Endothelial cell of umbilical vein (primary cell): ENCODE data around the gene CEACAM16. TPM values are rescaled to one million over a fixed set of nuclear protein-coding genes. Genes with fewer than 3 reads are reported as not detected.
A peak's percentile ranks its signal among the peaks of the same experiment; 100 is the strongest.

Source experiments
- BruUV-seq: library from RNA; stranded (reverse); fragments of 400-500 nt; replicated peaks from 2 replicates; lab custom pipeline; 2021; lab: Mats Ljungman, UMichigan
- CTCF ChIA-PET: fragments of 300-600, 350-600 bp; sonication (Branson Sonifier 250); formaldehyde crosslinking; loops from one replicate; lab custom pipeline; 2021; ENCODE audit warnings: antibody characterized with exemption, inconsistent platforms; lab: Charles Lee
- POLR2A ChIA-PET: fragments of 300-600, 350-600 bp; sonication (Branson Sonifier 250); formaldehyde crosslinking; loops from one replicate; lab custom pipeline; 2021; ENCODE audit warnings: antibody characterized with exemption, inconsistent platforms; lab: Charles Lee
- DNase-seq: peaks from one replicate; pipeline ENCODE4 v3.0.0-alpha.2; 2011; ENCODE audit warnings: low read depth, low spot score
- FAIRE-seq: peaks from 2 replicates; lab custom pipeline; 2011; peaks lifted over from hg19 to GRCh38; lab: Jason Lieb, UNC
- H2AFZ ChIP-seq: 2 replicates; pipeline ENCODE4 v1.6.0; 2012; ENCODE audit warnings: low read depth, low read length, control low read depth, inconsistent platforms
- H3K27ac ChIP-seq: 2 replicates; pipeline ENCODE4 v1.5.1; 2011; ENCODE audit warnings: low read depth, mild to moderate bottlenecking, control low read depth, low read length, moderate library complexity; ENCODE audit not compliant: insufficient read depth
- H3K27me3 ChIP-seq, 2 experiments: 2 replicates each; pipeline versions ENCODE4 v1.6.0 to v1.6.1; 2011; ENCODE audit warnings: low read length in 2 of 2, mixed read lengths in 1 of 2; ENCODE audit not compliant: control insufficient read depth in 2 of 2, insufficient read depth in 2 of 2
- H3K36me3 ChIP-seq, 2 experiments: 2 replicates in 1 of 2; 3 replicates in 1 of 2; pipeline ENCODE4 v1.5.1; 2011; ENCODE audit warnings: low read length in 2 of 2, mild to moderate bottlenecking in 1 of 2, moderate library complexity in 1 of 2; ENCODE audit not compliant: control insufficient read depth in 2 of 2, insufficient read depth in 2 of 2; ENCODE audit errors: extremely low read depth in 1 of 2
- H3K4me1 ChIP-seq: 3 replicates; pipeline ENCODE4 v1.5.1; 2011; ENCODE audit warnings: mild to moderate bottlenecking, low read length; ENCODE audit not compliant: control insufficient read depth, insufficient read depth; ENCODE audit errors: extremely low read depth
- H3K4me2 ChIP-seq: 2 replicates; pipeline ENCODE4 v1.6.1; 2011; ENCODE audit warnings: low read length, control low read depth, mixed read lengths; ENCODE audit not compliant: insufficient read depth
- H3K4me3 ChIP-seq, 3 experiments: fragments of 200-600 bp in 1 of 3; sonication (generic), shearing (Covaris generic) in 1 of 3; replicated peaks in 1 of 3; 2 replicates each; pipeline ENCODE4 v1.5.1; 2011 to 2016; ENCODE audit warnings: control low read depth in 3 of 3, low read length in 3 of 3, mild to moderate bottlenecking in 2 of 3, inconsistent platforms in 1 of 3, low read depth in 1 of 3, moderate library complexity in 1 of 3; ENCODE audit not compliant: insufficient read depth in 1 of 3
- H3K79me2 ChIP-seq: 2 replicates; pipeline ENCODE4 v1.6.0; 2012; ENCODE audit warnings: low read length, inconsistent platforms; ENCODE audit not compliant: control insufficient read depth, insufficient read depth
- H3K9ac ChIP-seq: replicated peaks from 2 replicates; pipeline ENCODE3; 2011; ENCODE audit warnings: low read length, control low read depth; ENCODE audit not compliant: insufficient read depth; ENCODE audit errors: extremely low read depth
- H3K9me1 ChIP-seq: replicated peaks from 3 replicates; pipeline ENCODE4 v1.6.0; 2011; ENCODE audit warnings: mild to moderate bottlenecking, low read length; ENCODE audit not compliant: control insufficient read depth, insufficient read depth; ENCODE audit errors: extremely low read depth
- H3K9me3 ChIP-seq: replicated peaks from 2 replicates; pipeline ENCODE4 v1.5.1; 2012; ENCODE audit warnings: low read length, inconsistent platforms; ENCODE audit not compliant: control insufficient read depth, insufficient read depth
- H4K20me1 ChIP-seq: replicated peaks from 2 replicates; pipeline ENCODE3; 2011; ENCODE audit warnings: mild to moderate bottlenecking, low read length; ENCODE audit not compliant: control insufficient read depth, insufficient read depth; ENCODE audit errors: extremely low read depth
- EZH2 ChIP-seq: IDR thresholded peaks from 2 replicates; pipeline ENCODE4 v1.6.1; 2012; ENCODE audit warnings: borderline replicate concordance, low read depth, mild to moderate bottlenecking, moderate library complexity, low read length, inconsistent platforms; ENCODE audit not compliant: severe bottlenecking
- FOS ChIP-seq: IDR thresholded peaks from 2 replicates; pipeline ENCODE4 v1.6.1; 2011; ENCODE audit warnings: mild to moderate bottlenecking, low read length, moderate library complexity, borderline replicate concordance; ENCODE audit not compliant: insufficient read depth
- GATA2 ChIP-seq: IDR thresholded peaks from 2 replicates; pipeline ENCODE4 v1.7.0; 2011; ENCODE audit warnings: low read depth, mild to moderate bottlenecking, moderate library complexity, mixed read lengths, low read length; ENCODE audit not compliant: insufficient read length, insufficient read depth
- JUN ChIP-seq: IDR thresholded peaks from 2 replicates; pipeline ENCODE4 v1.6.1; 2011; ENCODE audit warnings: borderline replicate concordance, low read depth; ENCODE audit not compliant: insufficient read length, insufficient read depth
- MYC ChIP-seq: IDR thresholded peaks from one replicate; pipeline ENCODE4 v1.6.1; 2011; ENCODE audit warnings: mild to moderate bottlenecking, low read depth, low read length
- POLR2A ChIP-seq: IDR thresholded peaks from 2 replicates; pipeline ENCODE4 v1.6.1; 2012; ENCODE audit warnings: low read depth, mild to moderate bottlenecking, control low read depth, low read length
- POLR2AphosphoS5 ChIP-seq: IDR thresholded peaks from 2 replicates; pipeline ENCODE4 v1.6.1; 2012; ENCODE audit warnings: low read depth, mild to moderate bottlenecking, control low read depth, low read length, moderate library complexity; ENCODE audit not compliant: insufficient read depth
- dilution Hi-C: fragments of 300-500 bp; cut with MboI; formaldehyde crosslinking; loops from one replicate; pipeline ENCODE4 v1.15.0; 2019; ENCODE audit warnings: low sequenced_read_pairs; ENCODE audit not compliant: extremely low pct_ligation_motif_present
- intact Hi-C: fragments of 100-400 bp; cut with micrococcal nuclease; formaldehyde crosslinking; loops from one replicate; pipeline ENCODE4 v1.10.0; 2022
- polyA plus RNA-seq, 4 experiments: library from polyadenylated mRNA; depleted of rRNA in 3 of 4; stranded (reverse) in 3 of 4; unstranded in 1 of 4; fragments of >200 nt; gene quantifications; 2 replicates each; pipeline versions ENCODE4 v1.2.1 to v1.2.3, GENCODE V29; 2011 to 2012; ENCODE audit warnings: missing spikeins in 1 of 4
- total RNA-seq: library from RNA; stranded (reverse); gene quantifications from 2 replicates; pipeline ENCODE4 v1.2.3, GENCODE V29; 2021
- TF ChIP-seq, protein P1 (sequence below), 2 donors: IDR thresholded peaks; 1 replicate in 1 of 2; 2 replicates in 1 of 2; pipeline ENCODE4 v1.5.1; 2011; ENCODE audit warnings: low read length in 2 of 2, mild to moderate bottlenecking in 2 of 2, moderate library complexity in 2 of 2, control low read depth in 1 of 2, inconsistent platforms in 1 of 2, low read depth in 1 of 2; ENCODE audit not compliant: insufficient read depth in 1 of 2; ENCODE audit errors: extremely low read depth in 1 of 2
- TF ChIP-seq, protein P2 (sequence below): IDR thresholded peaks from 2 replicates; pipeline ENCODE4 v1.6.1; 2011; ENCODE audit not compliant: insufficient read depth, insufficient read length

CEACAM16 gene
- total and polyA plus RNA-seq, 2 donors (not counting 3 experiments of a cell fraction or from before 2014, with no cell fraction given), result not detected

DNA sequence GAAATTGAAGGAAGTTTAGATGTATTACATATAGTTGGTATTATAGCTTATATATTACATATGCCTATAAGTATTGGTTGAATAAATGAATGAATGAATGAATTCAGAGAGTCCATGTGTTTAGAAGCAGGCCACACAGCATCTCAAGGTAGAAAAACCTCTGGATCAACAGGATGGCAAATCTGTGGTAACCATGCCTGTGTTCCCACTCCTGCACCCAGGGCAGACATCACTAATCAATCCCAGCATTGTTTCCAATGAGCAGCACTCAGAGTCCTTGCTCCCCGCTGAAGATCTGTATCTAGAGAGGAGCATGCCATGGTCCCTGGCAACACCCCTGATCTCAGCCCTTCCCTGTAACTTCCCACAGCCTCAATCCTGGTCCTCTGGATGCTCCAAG, 26.7 kb upstream of the CEACAM16 start:
- DNase-seq (no peak), FAIRE-seq (no peak)
- POLR2A ChIA-PET, result no interaction called here
- H3K4me3 ChIP-seq, result no peak overlapping the region
- H3K9me1 ChIP-seq, result no peaks in the 10 kb centered on the region
- no peak overlapping the region for H3K27ac ChIP-seq
- H3K9me3 ChIP-seq, result no peaks in the 10 kb centered on the region
- H3K9ac ChIP-seq, result no peak overlapping the region
- dilution Hi-C loops (no loop called here), intact Hi-C loops (no loop called here)
- no TSS peak for BruUV-seq
- no peaks in the 10 kb centered on the region for H3K79me2 ChIP-seq
- peaks cover 6% of the 10 kb centered on the region for H3K4me1 ChIP-seq
- no peaks in the 10 kb centered on the region for H3K27me3 ChIP-seq
- H2AFZ ChIP-seq, result no peak overlapping the region
- no peaks in the 10 kb centered on the region for H3K36me3 ChIP-seq
- H4K20me1 ChIP-seq, result no peaks in the 10 kb centered on the region
- H3K4me2 ChIP-seq, result no peak overlapping the region
- TF ChIP-seq POLR2A, result peak; percentile 13
- no peak for TF ChIP-seq POLR2AphosphoS5
- CTCF ChIA-PET, result interaction anchor here (1.1 to 1.7 kb wide), 3 partner anchors 9 to 102 kb away, joined by 3 to 5 read pairs (median 5); no protein-coding TSS in a partner anchor

DNA sequence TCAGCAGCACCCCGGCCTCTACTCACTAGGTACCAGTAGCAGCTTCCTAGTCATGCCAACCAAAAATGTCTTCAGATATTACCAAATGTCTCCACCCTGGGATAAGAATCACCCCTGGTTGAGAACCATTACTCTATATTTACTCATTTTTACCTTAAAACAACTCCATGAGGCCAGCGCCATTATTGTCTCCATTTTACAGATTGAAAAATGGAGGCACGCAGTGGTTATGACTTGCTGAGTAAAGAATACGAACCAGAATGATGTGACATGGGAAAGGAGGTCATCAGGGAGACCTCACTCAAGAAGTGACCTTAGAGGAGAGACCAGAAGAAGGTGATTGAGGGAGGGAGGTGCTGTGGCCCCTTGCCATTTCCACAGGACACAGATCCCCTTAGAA, 25.4 kb upstream of the CEACAM16 start:
- no peaks in the 10 kb centered on the region for H3K27me3 ChIP-seq
- ChIA-PET POLR2A (no interaction called here), CTCF (interaction anchor here (1.2 kb wide), 2 partner anchors 10 to 103 kb away, joined by 4 to 5 read pairs; no protein-coding TSS in a partner anchor)
- H3K4me2 ChIP-seq, result no peak overlapping the region
- no peak overlapping the region for H2AFZ ChIP-seq
- H3K36me3 ChIP-seq, result no peaks in the 10 kb centered on the region
- H3K9ac ChIP-seq, result no peak overlapping the region
- H3K79me2 ChIP-seq, result no peaks in the 10 kb centered on the region
- DNase-seq, result no peak
- H3K9me1 ChIP-seq, result no peaks in the 10 kb centered on the region
- dilution Hi-C loops (no loop called here), intact Hi-C loops (no loop called here)
- H4K20me1 ChIP-seq, result no peaks in the 10 kb centered on the region
- no TSS peak for BruUV-seq
- no peak overlapping the region for H3K4me3 ChIP-seq
- H3K27ac ChIP-seq, result no peak overlapping the region
- no peaks in the 10 kb centered on the region for H3K9me3 ChIP-seq
- FAIRE-seq, result no peak
- TF ChIP-seq EZH2, result no peak
- TF ChIP-seq POLR2A, result no peak
- TF ChIP-seq JUN, result no peak
- TF ChIP-seq POLR2AphosphoS5, result no peak
- TF ChIP-seq MYC, result no peak
- TF ChIP-seq, protein P1, sequence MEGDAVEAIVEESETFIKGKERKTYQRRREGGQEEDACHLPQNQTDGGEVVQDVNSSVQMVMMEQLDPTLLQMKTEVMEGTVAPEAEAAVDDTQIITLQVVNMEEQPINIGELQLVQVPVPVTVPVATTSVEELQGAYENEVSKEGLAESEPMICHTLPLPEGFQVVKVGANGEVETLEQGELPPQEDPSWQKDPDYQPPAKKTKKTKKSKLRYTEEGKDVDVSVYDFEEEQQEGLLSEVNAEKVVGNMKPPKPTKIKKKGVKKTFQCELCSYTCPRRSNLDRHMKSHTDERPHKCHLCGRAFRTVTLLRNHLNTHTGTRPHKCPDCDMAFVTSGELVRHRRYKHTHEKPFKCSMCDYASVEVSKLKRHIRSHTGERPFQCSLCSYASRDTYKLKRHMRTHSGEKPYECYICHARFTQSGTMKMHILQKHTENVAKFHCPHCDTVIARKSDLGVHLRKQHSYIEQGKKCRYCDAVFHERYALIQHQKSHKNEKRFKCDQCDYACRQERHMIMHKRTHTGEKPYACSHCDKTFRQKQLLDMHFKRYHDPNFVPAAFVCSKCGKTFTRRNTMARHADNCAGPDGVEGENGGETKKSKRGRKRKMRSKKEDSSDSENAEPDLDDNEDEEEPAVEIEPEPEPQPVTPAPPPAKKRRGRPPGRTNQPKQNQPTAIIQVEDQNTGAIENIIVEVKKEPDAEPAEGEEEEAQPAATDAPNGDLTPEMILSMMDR (IDR thresholded peaks at IDR 0.05; ENCODE audit: extremely low read depth in 1 of 2, insufficient read depth in 1 of 2, low read depth in 1 of 2, low read length in 2 of 2), result no peak
- no peak for TF ChIP-seq GATA2
- no peak for TF ChIP-seq FOS
- TF ChIP-seq, protein P2, sequence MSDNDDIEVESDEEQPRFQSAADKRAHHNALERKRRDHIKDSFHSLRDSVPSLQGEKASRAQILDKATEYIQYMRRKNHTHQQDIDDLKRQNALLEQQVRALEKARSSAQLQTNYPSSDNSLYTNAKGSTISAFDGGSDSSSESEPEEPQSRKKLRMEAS, result no peak
- peaks cover 8% of the 10 kb centered on the region for H3K4me1 ChIP-seq
